GM13976 (cell line): Measurements from ENCODE around the gene OASL.

ENCODE experiments used
- DNase-seq: peaks from one replicate; pipeline ENCODE4 v3.0.0; 2012; ENCODE audit warnings: low spot score
- CTCF ChIP-seq: IDR thresholded peaks from 2 replicates; pipeline ENCODE4 v1.5.1; 2012; ENCODE audit warnings: borderline replicate concordance, mild to moderate bottlenecking; ENCODE audit not compliant: insufficient read depth; ENCODE audit errors: extremely low read depth, missing control alignments, control extremely low read depth
- in situ Hi-C: fragments of 300-500 bp; cut with MboI; formaldehyde crosslinking; loops from one replicate; pipeline ENCODE4 v1.12.0; 2022; ENCODE audit warnings: low sequenced_read_pairs, mixed read lengths, inconsistent platforms; ENCODE audit not compliant: unreplicated experiment

Gene OASL

GRCh38 chr12:120977531-120978295, 61.3 kb downstream of the OASL start:
- TF ChIP-seq CTCF: no peak
- DNase-seq: no peak
- in situ Hi-C loops: no loop called here

- in situ Hi-C loops: no loop called here
- no peak for TF ChIP-seq CTCF
- DNase-seq: no peak
Measured at GRCh38 chr12:120972870-120973543, 66.0 kb downstream of the OASL start.

- DNase-seq: peak; percentile 81
- in situ Hi-C loops: no loop called here
- TF ChIP-seq CTCF: peak; percentile 65
Measured at GRCh38 chr12:120971299-120972180, 67.5 kb downstream of the OASL start.

GRCh38 chr12:120970310-120970709, 68.7 kb downstream of the OASL start:
- no peak for TF ChIP-seq CTCF
- in situ Hi-C loops: no loop called here
- no peak for DNase-seq
